Ascending aorta (tissue), 2 donors: Measurements from ENCODE around the gene MLXIPL. TPM values are rescaled to one million over a fixed set of nuclear protein-coding genes. Genes with fewer than 3 reads are reported as not detected.

Source experiments
- DNase-seq, 2 donors: peaks; one replicate each; pipeline ENCODE4 v3.0.0-alpha.2; 2019; ENCODE audit warnings: low spot score in 2 of 2
- H3K27ac ChIP-seq, 2 donors: fragments of 200-600 bp; sonication (generic); one replicate each; pipeline ENCODE4 v1.5.1; 2016 to 2017; ENCODE audit warnings: mild to moderate bottlenecking in 1 of 2
- H3K27me3 ChIP-seq: fragments of 200-600 bp; sonication (generic); one replicate; pipeline ENCODE4 v1.5.1; 2017
- H3K36me3 ChIP-seq, 2 donors: fragments of 200-600 bp; sonication (generic); one replicate each; pipeline ENCODE4 v1.5.1; 2016
- H3K4me1 ChIP-seq, 2 donors: fragments of 200-600 bp; sonication (generic); one replicate each; pipeline ENCODE4 v1.5.1; 2016 to 2017; ENCODE audit warnings: mild to moderate bottlenecking in 1 of 2
- H3K4me3 ChIP-seq, 2 donors: fragments of 200-600 bp; sonication (generic); one replicate each; pipeline ENCODE4 v1.5.1; 2016 to 2017; ENCODE audit warnings: mild to moderate bottlenecking in 1 of 2
- H3K9me3 ChIP-seq, 2 donors: fragments of 200-600 bp; sonication (generic); one replicate each; pipeline ENCODE4 v1.5.1; 2016
- intact Hi-C: fragments of 100-400 bp; cut with DNase I; formaldehyde crosslinking; loops from one replicate; pipeline ENCODE4 v1.15.1; 2023
- total RNA-seq: library from RNA; depleted of rRNA; stranded (reverse); fragments of >200 nt; gene quantifications from one replicate; pipeline ENCODE4 v1.1.0, GENCODE V29; 2016
- TF ChIP-seq, protein P1 (sequence below), 3 experiments: fragments of 200-600 bp in 2 of 3; fragments of 450-650 bp in 1 of 3; sonication (generic) in 2 of 3; IDR thresholded peaks; one replicate each; pipeline ENCODE4 v1.5.1; 2016 to 2019; ENCODE audit warnings: antibody characterized with exemption in 3 of 3, mild to moderate bottlenecking in 1 of 3, moderate library complexity in 1 of 3

The MLXIPL gene
- total RNA-seq, 1 donor from 2014 or later: 297 TPM

DNA sequence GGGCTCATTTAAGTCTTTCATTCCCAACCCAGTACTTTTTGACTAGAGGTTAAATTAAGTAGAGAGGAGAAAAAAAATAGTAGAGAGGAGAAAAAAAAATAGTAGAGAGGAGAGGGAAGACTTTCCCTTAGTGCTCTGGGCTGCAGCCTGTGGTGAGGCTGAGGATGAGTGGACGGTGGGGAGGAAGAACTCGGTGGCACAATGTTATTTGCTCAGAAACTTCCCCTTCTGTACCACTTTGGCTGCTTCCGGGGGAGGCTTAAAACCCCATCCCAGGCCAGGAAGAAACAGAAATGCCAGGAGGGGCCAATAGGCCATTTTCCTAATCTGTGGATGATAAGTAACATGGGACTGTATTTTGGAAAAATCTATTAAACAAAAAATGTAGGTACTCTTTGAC lies 14.6 kb upstream of the MLXIPL start:
- TF ChIP-seq, protein P1, sequence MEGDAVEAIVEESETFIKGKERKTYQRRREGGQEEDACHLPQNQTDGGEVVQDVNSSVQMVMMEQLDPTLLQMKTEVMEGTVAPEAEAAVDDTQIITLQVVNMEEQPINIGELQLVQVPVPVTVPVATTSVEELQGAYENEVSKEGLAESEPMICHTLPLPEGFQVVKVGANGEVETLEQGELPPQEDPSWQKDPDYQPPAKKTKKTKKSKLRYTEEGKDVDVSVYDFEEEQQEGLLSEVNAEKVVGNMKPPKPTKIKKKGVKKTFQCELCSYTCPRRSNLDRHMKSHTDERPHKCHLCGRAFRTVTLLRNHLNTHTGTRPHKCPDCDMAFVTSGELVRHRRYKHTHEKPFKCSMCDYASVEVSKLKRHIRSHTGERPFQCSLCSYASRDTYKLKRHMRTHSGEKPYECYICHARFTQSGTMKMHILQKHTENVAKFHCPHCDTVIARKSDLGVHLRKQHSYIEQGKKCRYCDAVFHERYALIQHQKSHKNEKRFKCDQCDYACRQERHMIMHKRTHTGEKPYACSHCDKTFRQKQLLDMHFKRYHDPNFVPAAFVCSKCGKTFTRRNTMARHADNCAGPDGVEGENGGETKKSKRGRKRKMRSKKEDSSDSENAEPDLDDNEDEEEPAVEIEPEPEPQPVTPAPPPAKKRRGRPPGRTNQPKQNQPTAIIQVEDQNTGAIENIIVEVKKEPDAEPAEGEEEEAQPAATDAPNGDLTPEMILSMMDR (IDR thresholded peaks at IDR 0.05): no peak
- no peak overlapping the region for H3K27ac ChIP-seq
- no peak for DNase-seq
- H3K4me1 ChIP-seq: peaks cover 0 to 5% of the 10 kb centered on the region in 2 donors
- intact Hi-C loops: no loop called here
- peaks cover 0 to 6% of the 10 kb centered on the region in 2 donors for H3K9me3 ChIP-seq
- no peaks in the 10 kb centered on the region for H3K27me3 ChIP-seq
- H3K36me3 ChIP-seq: no peaks in the 10 kb centered on the region
- no peak overlapping the region for H3K4me3 ChIP-seq

DNA sequence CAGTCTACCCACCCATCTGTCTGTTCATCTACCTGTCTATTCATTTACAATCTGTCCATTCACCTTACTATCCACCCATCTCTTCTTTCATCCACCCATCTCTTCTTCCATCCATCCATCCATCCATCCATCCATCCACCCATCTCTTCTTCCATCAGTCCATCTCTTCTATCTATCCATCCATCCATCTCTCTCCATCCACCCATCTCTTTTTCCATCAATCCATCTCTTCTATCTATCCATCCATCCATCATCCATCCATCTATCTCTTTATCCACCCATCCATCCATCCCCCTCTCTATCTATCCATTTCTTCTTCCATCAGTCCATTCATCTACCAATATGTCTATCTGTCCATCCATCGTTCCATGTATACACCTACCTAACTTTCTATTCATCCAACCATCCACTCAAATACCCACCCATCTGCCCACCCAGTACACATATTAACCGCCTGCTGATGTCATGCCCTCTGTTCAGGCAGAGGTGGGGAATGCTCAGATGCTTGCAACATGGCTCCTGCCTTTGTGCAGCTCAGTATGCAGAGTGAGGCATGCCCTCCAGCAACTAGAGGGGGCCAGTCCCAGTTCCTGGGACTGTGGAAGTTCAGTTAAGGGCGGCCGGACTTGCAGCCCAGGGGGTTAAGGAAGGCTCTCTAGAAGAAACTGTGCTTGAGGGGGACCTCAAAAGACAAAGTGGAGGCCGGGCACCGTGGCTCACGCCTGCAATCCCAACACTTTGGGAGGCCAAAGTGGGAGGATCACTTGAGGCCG lies 11.3 kb upstream of the MLXIPL start:
- H3K4me1 ChIP-seq: peaks cover 0 to 5% of the 10 kb centered on the region in 2 donors
- TF ChIP-seq, protein P1 (IDR thresholded peaks at IDR 0.05): no peak
- no peaks in the 10 kb centered on the region for H3K36me3 ChIP-seq
- no peak overlapping the region for H3K27ac ChIP-seq
- intact Hi-C loops: no loop called here
- H3K4me3 ChIP-seq: no peak overlapping the region
- H3K9me3 ChIP-seq: no peaks in the 10 kb centered on the region
- DNase-seq: no peak
- H3K27me3 ChIP-seq: no peaks in the 10 kb centered on the region

DNA sequence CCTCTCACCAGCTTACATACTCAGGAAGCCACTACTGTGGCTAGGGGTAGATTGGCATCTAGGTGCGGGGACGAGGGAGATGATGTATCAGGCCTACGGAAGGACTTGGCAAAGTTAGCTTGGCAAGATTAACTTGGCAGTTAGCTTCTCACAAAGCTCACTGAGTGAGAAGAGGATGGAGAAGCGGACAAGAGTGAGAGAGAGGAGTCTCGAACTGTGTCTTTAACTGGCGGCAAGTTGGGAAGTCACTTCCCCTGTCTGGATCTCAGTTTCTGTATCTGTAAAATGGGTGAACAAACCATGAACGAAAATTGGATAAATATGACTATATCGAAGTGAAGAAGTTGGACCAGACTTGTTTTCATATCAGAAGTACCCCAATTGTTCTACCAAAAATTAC lies 9.5 kb upstream of the MLXIPL start:
- no peak overlapping the region for H3K27ac ChIP-seq
- H3K4me3 ChIP-seq: no peak overlapping the region
- intact Hi-C loops: no loop called here
- no peaks in the 10 kb centered on the region for H3K27me3 ChIP-seq
- H3K9me3 ChIP-seq: no peaks in the 10 kb centered on the region
- TF ChIP-seq, protein P1 (IDR thresholded peaks at IDR 0.05): no peak
- H3K36me3 ChIP-seq: no peaks in the 10 kb centered on the region
- DNase-seq: no peak
- peaks cover 0 to 5% of the 10 kb centered on the region in 2 donors for H3K4me1 ChIP-seq

DNA sequence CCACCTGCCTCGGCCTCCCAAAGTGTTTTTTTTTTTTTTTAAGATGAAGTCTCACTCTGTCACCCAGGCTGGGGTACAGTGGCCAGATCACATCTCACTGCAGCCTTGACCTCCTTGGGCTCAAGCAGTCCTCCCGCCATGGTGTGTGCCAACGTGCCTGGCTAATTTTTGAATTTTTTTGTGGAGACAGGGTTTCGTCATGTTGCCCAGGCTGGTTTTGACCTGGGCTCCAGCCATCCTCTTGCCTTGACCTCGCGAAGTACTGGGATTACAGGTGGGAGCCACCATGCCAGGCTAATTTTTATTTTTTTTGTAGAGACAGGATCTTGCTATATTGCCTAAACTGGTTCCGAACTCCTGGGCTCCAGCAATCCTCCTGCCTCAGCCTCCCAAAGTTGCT lies 9.0 kb upstream of the MLXIPL start:
- no peaks in the 10 kb centered on the region for H3K27me3 ChIP-seq
- H3K36me3 ChIP-seq: no peaks in the 10 kb centered on the region
- intact Hi-C loops: no loop called here
- no peaks in the 10 kb centered on the region for H3K9me3 ChIP-seq
- peaks cover 0 to 5% of the 10 kb centered on the region in 2 donors for H3K4me1 ChIP-seq
- H3K27ac ChIP-seq: no peak overlapping the region
- DNase-seq: no peak
- TF ChIP-seq, protein P1 (IDR thresholded peaks at IDR 0.05): no peak
- no peak overlapping the region for H3K4me3 ChIP-seq

DNA sequence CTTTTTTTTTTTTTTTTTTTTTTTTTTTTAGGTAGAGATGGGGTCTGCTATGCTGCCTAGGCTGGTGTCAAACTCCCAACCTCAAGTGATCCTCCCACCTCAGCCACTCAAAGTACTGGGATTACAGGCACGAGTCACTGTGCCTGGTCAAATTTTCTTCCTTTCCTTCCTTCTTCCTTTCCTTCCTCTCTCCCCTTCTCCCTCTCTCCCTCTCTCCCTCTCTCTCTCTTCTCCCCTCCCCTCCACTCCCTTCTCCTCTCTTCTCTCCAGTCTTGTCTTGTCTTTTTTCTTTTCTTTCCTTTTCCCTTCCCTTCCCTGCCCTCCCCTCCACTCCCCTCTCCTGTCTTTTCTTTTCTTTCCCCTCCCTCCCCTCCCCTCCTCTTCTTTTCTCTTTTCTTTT lies 7.2 kb upstream of the MLXIPL start:
- Histone ChIP-seq H3K27me3 (no peaks in the 10 kb centered on the region), H3K4me3 (no peak overlapping the region), H3K9me3 (no peaks in the 10 kb centered on the region), H3K36me3 (no peaks in the 10 kb centered on the region), H3K27ac (no peak overlapping the region), H3K4me1 (peaks cover 0 to 5% of the 10 kb centered on the region in 2 donors)
- intact Hi-C loops: no loop called here
- DNase-seq: no peak
- TF ChIP-seq, protein P1 (IDR thresholded peaks at IDR 0.05): no peak
